Endodermal cell (in vitro differentiated cells): Measurements from ENCODE around the gene PACS1. TPM values are rescaled to one million over a fixed set of nuclear protein-coding genes. Genes with fewer than 3 reads are reported as not detected.
A peak's percentile ranks its signal among the peaks of the same experiment; 100 is the strongest.

Experiments
- DNase-seq: peaks from one replicate; pipeline ENCODE4 v3.0.0-alpha.2; 2017
- H3K27ac ChIP-seq: 2 replicates; pipeline ENCODE4 v1.5.1; 2013; ENCODE audit warnings: mild to moderate bottlenecking, low read depth, low read length, moderate library complexity
- H3K27me3 ChIP-seq: 2 replicates; pipeline ENCODE4 v1.6.1; 2013; ENCODE audit warnings: mild to moderate bottlenecking, low read length, moderate library complexity; ENCODE audit not compliant: insufficient read depth, control insufficient read depth, poor library complexity, severe bottlenecking
- H3K36me3 ChIP-seq: 2 replicates; pipeline ENCODE4 v1.7.0; 2013; ENCODE audit warnings: mild to moderate bottlenecking, low read length, moderate library complexity; ENCODE audit not compliant: control insufficient read depth, insufficient read depth
- H3K4me1 ChIP-seq: one replicate; pipeline ENCODE4 v1.7.0; 2013; ENCODE audit warnings: low read length; ENCODE audit not compliant: control insufficient read depth, insufficient read depth
- H3K4me3 ChIP-seq: 2 replicates; pipeline ENCODE4 v1.5.1; 2013; ENCODE audit warnings: mild to moderate bottlenecking, low read length, moderate library complexity
- H3K9ac ChIP-seq: 2 replicates; pipeline ENCODE4 v1.6.1; 2013; ENCODE audit warnings: mild to moderate bottlenecking, low read length, moderate library complexity; ENCODE audit not compliant: poor library complexity, severe bottlenecking; ENCODE audit errors: extremely low read depth
- H3K9me3 ChIP-seq: 2 replicates; pipeline ENCODE4 v1.6.1; 2013; ENCODE audit warnings: mild to moderate bottlenecking, low read length, moderate library complexity; ENCODE audit not compliant: control insufficient read depth
- H3K27ac Mint-ChIP-seq: 2 replicates; pipeline ENCODE4 v1.8.0; 2020; ENCODE audit warnings: mixed read lengths
- H3K27me3 Mint-ChIP-seq: 2 replicates; pipeline ENCODE4 v1.8.0; 2021; ENCODE audit warnings: mild to moderate bottlenecking, mixed read lengths; ENCODE audit not compliant: insufficient read depth
- H3K36me3 Mint-ChIP-seq: 2 replicates; pipeline ENCODE4 v1.8.0; 2020; ENCODE audit warnings: low read depth, mixed read lengths
- H3K4me1 Mint-ChIP-seq: 2 replicates; pipeline ENCODE4 v1.8.0; 2020; ENCODE audit warnings: mixed read lengths
- H3K4me3 Mint-ChIP-seq: 2 replicates; pipeline ENCODE4 v1.8.0; 2020; ENCODE audit warnings: mild to moderate bottlenecking, moderate library complexity, mixed read lengths
- H3K9me3 Mint-ChIP-seq: 2 replicates; pipeline ENCODE4 v1.8.0; 2020; ENCODE audit warnings: mild to moderate bottlenecking, mixed read lengths
- WGBS, 2 experiments: methylation state at CpG; one replicate each; pipeline versions ENCODE4 v1.1.5 to v1.1.7; 2013; ENCODE audit warnings: missing lambda C conversion rate in 2 of 2, mixed read lengths in 1 of 2; ENCODE audit not compliant: insufficient coverage in 1 of 2, insufficient read length in 1 of 2; 5-methylcytosine and 5-hydroxymethylcytosine counted together
- total RNA-seq, 2 donors: library from RNA; stranded (reverse); fragmentation: NEBNext Ultra II Directional in 1 of 2; extraction: Animal tissue kit (Norgen Biotek cat#: 25700) in 1 of 2; gene quantifications; 2 replicates in 1 of 2; 3 replicates in 1 of 2; pipeline ENCODE4 v1.2.1, GENCODE V29; 2021
- TF ChIP-seq, protein P1 (sequence below): fragments of 200-600 bp; sonication (generic); conservative IDR thresholded peaks from 2 replicates; pipeline ENCODE4 v1.5.0; 2021; ENCODE audit warnings: antibody characterized with exemption, mild to moderate bottlenecking

The PACS1 gene
- total RNA-seq, 2 donors from 2014 or later, result 67.0 to 67.1 TPM

DNA sequence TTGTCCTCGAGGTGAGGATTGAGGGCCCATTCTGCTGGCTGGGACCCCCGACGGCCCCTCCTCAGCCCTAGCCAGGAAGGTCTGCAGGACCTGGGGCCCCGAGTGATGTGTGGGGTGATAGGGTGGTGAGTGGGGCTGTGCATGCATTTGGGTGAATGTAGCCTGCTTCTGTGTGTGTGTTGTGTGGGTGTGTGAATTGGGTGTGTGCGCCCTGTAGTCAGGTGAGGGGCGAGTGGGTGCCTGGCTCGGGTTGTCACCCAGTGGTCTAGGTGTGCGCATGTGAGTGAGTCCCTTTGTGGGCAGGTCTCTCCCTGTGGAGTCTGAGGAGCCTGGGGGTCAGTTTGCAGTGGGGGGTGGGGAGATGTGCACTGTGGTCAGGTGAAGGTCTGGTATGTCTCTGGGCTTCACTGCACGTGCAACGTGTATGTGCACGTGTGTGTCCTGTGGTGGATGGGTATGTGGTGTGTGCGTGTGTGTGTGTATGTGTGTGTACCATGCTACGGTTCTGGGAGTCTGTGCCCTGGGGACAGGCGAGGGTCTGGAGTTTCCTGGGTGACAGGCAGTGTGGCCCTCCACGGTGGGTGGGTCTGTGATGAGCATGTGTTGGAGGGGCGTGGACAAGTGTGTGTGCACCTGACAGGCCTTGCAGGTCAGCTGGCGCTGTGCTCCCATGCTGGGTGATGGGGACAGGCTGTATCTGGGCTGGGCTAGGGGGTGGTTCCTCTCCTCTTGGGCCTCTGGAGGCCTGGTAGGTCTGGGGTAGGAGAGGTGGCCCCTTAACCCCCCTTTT lies 222.7 kb downstream of the PACS1 start:
- peaks cover 51% of the 10 kb centered on the region for H3K27me3 Mint-ChIP-seq
- H3K4me1 Mint-ChIP-seq, result peaks cover 11% of the 10 kb centered on the region
- H3K4me3 ChIP-seq, result no peak overlapping the region
- peak overlapping the region; percentile 22 for H3K4me3 Mint-ChIP-seq
- peaks cover 46% of the 10 kb centered on the region for H3K27me3 ChIP-seq
- no peak overlapping the region for H3K27ac ChIP-seq
- TF ChIP-seq, protein P1, sequence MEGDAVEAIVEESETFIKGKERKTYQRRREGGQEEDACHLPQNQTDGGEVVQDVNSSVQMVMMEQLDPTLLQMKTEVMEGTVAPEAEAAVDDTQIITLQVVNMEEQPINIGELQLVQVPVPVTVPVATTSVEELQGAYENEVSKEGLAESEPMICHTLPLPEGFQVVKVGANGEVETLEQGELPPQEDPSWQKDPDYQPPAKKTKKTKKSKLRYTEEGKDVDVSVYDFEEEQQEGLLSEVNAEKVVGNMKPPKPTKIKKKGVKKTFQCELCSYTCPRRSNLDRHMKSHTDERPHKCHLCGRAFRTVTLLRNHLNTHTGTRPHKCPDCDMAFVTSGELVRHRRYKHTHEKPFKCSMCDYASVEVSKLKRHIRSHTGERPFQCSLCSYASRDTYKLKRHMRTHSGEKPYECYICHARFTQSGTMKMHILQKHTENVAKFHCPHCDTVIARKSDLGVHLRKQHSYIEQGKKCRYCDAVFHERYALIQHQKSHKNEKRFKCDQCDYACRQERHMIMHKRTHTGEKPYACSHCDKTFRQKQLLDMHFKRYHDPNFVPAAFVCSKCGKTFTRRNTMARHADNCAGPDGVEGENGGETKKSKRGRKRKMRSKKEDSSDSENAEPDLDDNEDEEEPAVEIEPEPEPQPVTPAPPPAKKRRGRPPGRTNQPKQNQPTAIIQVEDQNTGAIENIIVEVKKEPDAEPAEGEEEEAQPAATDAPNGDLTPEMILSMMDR, result no peak
- no peak overlapping the region for H3K9ac ChIP-seq
- H3K4me1 ChIP-seq, result no peaks in the 10 kb centered on the region
- peak; percentile 39 for DNase-seq
- no peaks in the 10 kb centered on the region for H3K36me3 ChIP-seq
- no peaks in the 10 kb centered on the region for H3K9me3 ChIP-seq
- no peaks in the 10 kb centered on the region for H3K9me3 Mint-ChIP-seq
- H3K27ac Mint-ChIP-seq, result no peak overlapping the region
- H3K36me3 Mint-ChIP-seq, result no peaks in the 10 kb centered on the region
- WGBS, 2 experiments, result 73 to 75% methylated on average over 4 to 17 of the region's 17 CpGs

DNA sequence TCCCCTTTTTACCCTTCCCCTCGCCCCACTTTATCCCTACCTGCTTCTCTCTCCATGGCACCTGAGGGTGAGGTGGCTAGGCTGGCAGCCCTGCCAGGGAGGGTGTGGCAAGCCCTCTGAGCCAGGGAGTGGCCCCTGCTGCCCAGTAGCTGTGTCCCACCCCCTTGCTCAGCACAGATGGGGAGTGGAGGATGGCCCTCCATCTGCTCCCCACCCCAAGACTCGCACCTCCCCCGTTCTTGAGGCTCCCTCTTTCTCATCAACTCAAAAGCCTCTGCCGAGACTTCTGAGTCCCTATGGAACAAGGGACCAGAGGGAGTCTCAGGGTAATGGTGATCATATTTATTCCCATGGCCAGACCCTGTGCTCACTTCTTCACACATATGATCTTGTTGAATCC lies 223.3 kb downstream of the PACS1 start:
- H3K36me3 Mint-ChIP-seq, result no peaks in the 10 kb centered on the region
- Histone ChIP-seq H3K36me3 (no peaks in the 10 kb centered on the region), H3K27me3 (peaks cover 46% of the 10 kb centered on the region), H3K4me1 (no peaks in the 10 kb centered on the region), H3K9me3 (no peaks in the 10 kb centered on the region), H3K4me3 (no peak overlapping the region), H3K9ac (no peak overlapping the region), H3K27ac (no peak overlapping the region)
- H3K27ac Mint-ChIP-seq, result no peak overlapping the region
- peaks cover 51% of the 10 kb centered on the region for H3K27me3 Mint-ChIP-seq
- DNase-seq, result no peak
- 74 to 100% methylated on average over 1 to 4 of the region's 4 CpGs for WGBS, 2 experiments
- TF ChIP-seq, protein P1, result no peak
- H3K4me1 Mint-ChIP-seq, result peaks cover 11% of the 10 kb centered on the region
- H3K4me3 Mint-ChIP-seq, result no peak overlapping the region
- H3K9me3 Mint-ChIP-seq, result no peaks in the 10 kb centered on the region

DNA sequence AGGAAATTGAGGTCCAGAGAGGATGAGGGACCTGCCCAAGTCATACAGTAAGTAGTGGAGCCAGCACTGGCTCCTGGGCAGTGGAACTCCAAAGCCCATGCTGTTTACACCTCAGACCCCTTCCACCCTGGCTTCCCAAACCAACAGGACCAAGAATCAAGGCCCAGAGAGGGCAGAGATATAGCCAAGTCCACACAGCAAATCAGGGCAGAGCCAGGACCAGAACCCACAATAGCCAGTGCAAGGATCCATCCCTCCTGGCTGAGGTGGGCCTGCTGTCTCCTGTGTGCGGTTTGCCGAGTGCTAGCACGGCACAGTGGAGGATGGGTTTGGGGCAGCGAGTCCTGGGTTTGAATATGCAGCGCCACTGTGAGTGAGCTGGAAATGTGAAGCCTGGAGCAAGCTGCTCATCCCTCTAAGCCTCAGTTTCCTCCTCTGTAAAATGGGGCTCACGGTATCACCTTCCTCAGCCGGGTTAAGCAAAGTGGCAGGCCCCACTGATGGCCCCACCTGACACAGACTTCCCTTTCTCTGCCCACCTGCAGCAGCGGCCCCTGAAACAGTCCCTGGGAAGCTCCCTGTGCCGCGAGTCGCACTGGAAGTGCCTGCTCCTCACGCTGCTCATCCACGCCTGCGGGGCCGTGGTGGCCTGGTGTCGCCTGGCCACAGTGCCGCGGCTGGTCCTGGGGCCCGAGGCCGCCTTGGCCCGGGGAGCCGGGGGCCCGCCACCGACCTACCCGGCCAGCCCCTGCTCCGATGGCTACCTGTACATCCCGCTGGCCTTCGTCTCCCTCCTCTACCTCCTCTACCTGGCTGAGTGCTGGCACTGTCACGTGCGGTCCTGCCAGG lies 223.9 kb downstream of the PACS1 start:
- no peaks in the 10 kb centered on the region for H3K4me1 ChIP-seq
- Mint-ChIP-seq H3K36me3 (no peaks in the 10 kb centered on the region), H3K9me3 (no peaks in the 10 kb centered on the region), H3K4me1 (peaks cover 11% of the 10 kb centered on the region), H3K27me3 (peaks cover 51% of the 10 kb centered on the region), H3K27ac (no peak overlapping the region), H3K4me3 (no peak overlapping the region)
- no peak overlapping the region for H3K4me3 ChIP-seq
- 89 to 95% methylated on average over 21 to 30 of the region's 30 CpGs for WGBS, 2 experiments
- TF ChIP-seq, protein P1, result no peak
- no peaks in the 10 kb centered on the region for H3K9me3 ChIP-seq
- H3K36me3 ChIP-seq, result no peaks in the 10 kb centered on the region
- H3K27ac ChIP-seq, result no peak overlapping the region
- peak; percentile 47 for DNase-seq
- no peak overlapping the region for H3K9ac ChIP-seq
- H3K27me3 ChIP-seq, result peaks cover 46% of the 10 kb centered on the region

Other genes starting within 250 kb of the PACS1 start
- gene SNX32, start 236.3 kb upstream of the PACS1 start, total RNA-seq, result 1 to 10 TPM; 1.5 to 4.3 TPM
- 1,000 to 10,000 TPM; 1,218 to 1,284 TPM for gene CFL1, start 212.1 kb upstream of the PACS1 start, total RNA-seq
- 10 to 100 TPM; 51.0 to 64.5 TPM for gene MUS81, start 209.8 kb upstream of the PACS1 start, total RNA-seq
- gene EFEMP2, start 197.5 kb upstream of the PACS1 start, total RNA-seq, result 10 to 100 TPM; 84.5 to 99.6 TPM
- not detected for gene CTSW, start 190.4 kb upstream of the PACS1 start, total RNA-seq
- 10 to 100 TPM; 81.0 to 92.0 TPM for gene FIBP, start 181.8 kb upstream of the PACS1 start, total RNA-seq
- gene CCDC85B, start 179.6 kb upstream of the PACS1 start, total RNA-seq, result 10 to 100 TPM; 18.2 to 23.9 TPM
- gene FOSL1, start 169.9 kb upstream of the PACS1 start, total RNA-seq, result 1 to 10 TPM in 1 of 2 donors, not detected in 1; 1.8 TPM
- gene C11orf68, start 151.2 kb upstream of the PACS1 start, total RNA-seq, result 10 to 100 TPM; 26.0 to 29.1 TPM
- 100 to 1,000 TPM in 1 of 2 donors, 10 to 100 TPM in 1; 83.8 to 103 TPM for gene DRAP1, start 150.8 kb upstream of the PACS1 start, total RNA-seq
- 1 to 10 TPM in 1 of 2 donors, under 1 TPM in 1; 0.97 to 5.6 TPM for gene TSGA10IP, start 124.8 kb upstream of the PACS1 start, total RNA-seq
- 10 to 100 TPM; 50.6 to 52.0 TPM for gene SART1, start 108.5 kb upstream of the PACS1 start, total RNA-seq
- 10 to 100 TPM; 37.4 to 40.1 TPM for gene EIF1AD, start 68.1 kb upstream of the PACS1 start, total RNA-seq
- gene BANF1, start 67.8 kb upstream of the PACS1 start, total RNA-seq, result 100 to 1,000 TPM; 348 to 409 TPM
- 1 to 10 TPM; 2.1 to 4.2 TPM for gene CST6, start 58.3 kb upstream of the PACS1 start, total RNA-seq
- not detected for gene CATSPER1, start 43.8 kb upstream of the PACS1 start, total RNA-seq
- 10 to 100 TPM in 1 of 2 donors, 1 to 10 TPM in 1; 7.4 to 11.2 TPM for gene GAL3ST3, start 21.1 kb upstream of the PACS1 start, total RNA-seq
- 100 to 1,000 TPM; 209 to 254 TPM for gene SF3B2, start 17.9 kb upstream of the PACS1 start, total RNA-seq
- gene KLC2, start 187.4 kb downstream of the PACS1 start, total RNA-seq, result 10 to 100 TPM; 52.0 to 69.2 TPM
- 100 to 1,000 TPM; 122 to 126 TPM for gene RAB1B, start 198.4 kb downstream of the PACS1 start, total RNA-seq
- gene CNIH2, start 207.9 kb downstream of the PACS1 start, total RNA-seq, result 1 to 10 TPM; 3.5 to 3.8 TPM
- 10 to 100 TPM; 70.6 to 80.1 TPM for gene YIF1A, start 218.9 kb downstream of the PACS1 start, total RNA-seq
- under 1 TPM in 1 of 2 donors, not detected in 1; 0.20 TPM for gene TMEM151A, start 221.6 kb downstream of the PACS1 start, total RNA-seq
- under 1 TPM; 0.33 to 0.40 TPM for gene CD248, start 246.8 kb downstream of the PACS1 start, total RNA-seq